ENCODE measurements around the gene BAZ1B.
"Not testable (repeated sequence)": the region's sequence is repeated elsewhere in the genome, so short reads cannot be mapped to it uniquely, and the experiment has no call there.

Gene BAZ1B

DNA sequence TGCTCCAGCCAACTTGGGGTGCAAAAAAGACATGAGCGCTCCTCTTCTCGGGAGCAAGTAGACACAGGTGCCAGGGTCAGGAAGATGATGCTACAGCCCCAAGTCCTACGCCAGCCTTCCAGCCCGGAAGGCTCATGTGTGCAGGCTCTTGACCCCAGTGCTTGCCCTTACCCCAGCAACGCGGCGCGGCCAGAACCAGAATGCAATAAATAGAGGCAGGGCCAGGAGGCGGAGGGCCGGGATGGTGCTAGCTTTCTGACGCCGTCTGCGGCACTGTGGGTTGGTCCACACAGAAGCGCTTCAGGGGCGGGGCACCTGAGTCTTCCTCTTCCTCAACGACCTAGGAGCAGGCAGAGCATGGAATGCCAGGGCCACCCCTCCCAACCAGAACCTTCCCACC, 15.0 kb upstream of the BAZ1B start:
- no peak for DNase-seq

DNA sequence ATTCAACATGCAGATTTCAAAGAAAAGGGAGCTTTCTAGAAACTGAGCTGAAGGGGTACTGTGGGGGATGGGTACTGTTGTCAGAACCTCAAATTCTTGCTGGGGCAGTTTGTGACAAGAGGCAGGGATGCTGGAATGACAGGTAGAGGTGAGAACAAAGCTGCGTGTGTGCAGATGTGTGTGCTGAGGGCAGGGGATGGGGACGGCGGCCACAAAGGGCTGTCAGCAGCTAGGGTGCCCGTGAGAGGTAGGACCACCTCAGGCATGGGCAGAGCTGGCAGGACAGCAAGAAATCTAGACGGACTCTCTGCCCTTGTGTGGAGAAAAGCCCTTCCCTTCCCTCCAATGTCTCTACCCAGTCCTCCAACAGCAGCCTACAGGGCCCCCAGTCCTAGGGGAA, 14.4 kb upstream of the BAZ1B start:
- no peak for DNase-seq

DNA sequence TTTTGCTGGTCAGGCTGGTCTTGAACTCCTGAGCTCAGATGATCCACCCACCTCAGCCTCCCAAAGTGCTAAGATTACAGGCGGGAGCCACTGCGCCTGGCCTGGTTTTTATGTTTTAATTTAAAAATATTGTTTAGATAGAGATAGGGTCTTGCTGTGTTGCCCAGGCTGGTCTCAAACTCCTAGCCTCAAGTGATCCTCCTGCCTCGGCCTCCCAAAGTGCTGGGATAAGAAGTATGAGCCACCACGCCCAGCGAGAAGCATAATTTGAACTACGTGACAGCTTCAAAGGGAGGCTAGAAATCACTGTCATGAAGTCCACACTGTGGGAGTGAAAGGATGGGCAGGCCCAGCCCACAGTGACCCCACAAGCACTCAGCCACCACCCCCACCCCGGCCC, 13.8 kb upstream of the BAZ1B start:
- not testable (repeated sequence) for DNase-seq

DNA sequence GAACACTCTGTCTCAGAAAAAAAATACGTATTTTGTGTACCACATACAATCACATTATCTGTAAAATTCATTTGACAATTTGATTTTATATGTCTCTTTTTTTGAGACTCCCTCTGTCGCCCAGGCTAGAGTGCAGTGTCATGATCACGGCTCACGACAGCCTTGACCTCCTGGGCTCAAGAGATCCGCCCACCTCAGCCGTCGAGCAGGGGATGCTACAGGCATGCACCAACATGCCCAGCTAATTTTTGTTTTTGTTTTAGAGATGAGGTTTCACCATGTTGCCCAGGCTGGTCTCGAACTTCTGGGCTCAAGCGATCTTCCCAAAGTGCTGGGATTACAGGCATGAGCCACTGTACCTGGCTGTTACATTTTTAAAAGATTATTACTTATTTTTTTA, 11.6 kb upstream of the BAZ1B start:
- DNase-seq = no peak

DNA sequence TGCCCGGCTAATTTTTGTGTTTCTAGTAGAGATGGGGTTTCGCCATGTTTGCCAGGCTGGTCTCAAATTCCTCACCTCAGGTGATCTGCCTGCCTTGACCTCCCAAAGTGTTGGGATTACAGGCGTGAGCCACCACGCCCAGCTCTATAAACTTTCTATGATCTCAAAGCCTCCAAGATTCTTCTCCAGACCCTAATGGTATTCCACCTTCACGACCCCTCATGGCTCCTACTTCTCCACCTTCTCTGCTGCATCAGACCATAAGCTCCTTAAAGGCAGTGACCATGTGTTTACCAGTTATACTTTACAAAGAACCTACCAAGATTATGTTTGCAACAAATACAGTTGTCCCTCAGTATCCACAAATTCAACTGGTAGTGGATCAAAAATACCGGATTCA, 10.1 kb upstream of the BAZ1B start:
- DNase-seq = no peak

DNA sequence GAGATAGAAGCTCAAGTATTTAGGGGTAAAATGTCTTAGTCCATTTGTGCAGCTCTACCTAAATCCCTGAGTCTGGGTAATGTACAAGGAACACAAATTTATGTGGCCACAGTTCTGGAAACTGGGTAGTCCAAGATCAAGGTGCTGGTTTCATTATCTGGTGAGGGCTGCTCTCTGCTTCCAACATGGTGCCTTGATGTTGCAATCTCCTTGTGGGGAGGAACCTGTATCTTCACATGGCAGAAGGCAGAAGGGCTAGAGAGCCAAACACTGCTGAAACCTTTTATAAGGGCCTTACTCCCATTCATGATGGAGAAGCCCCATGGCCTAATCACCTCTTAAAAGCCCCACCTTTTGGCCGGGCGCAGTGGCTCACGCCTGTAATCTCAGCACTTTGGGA, 8.7 kb upstream of the BAZ1B start:
- no peak for DNase-seq

DNA sequence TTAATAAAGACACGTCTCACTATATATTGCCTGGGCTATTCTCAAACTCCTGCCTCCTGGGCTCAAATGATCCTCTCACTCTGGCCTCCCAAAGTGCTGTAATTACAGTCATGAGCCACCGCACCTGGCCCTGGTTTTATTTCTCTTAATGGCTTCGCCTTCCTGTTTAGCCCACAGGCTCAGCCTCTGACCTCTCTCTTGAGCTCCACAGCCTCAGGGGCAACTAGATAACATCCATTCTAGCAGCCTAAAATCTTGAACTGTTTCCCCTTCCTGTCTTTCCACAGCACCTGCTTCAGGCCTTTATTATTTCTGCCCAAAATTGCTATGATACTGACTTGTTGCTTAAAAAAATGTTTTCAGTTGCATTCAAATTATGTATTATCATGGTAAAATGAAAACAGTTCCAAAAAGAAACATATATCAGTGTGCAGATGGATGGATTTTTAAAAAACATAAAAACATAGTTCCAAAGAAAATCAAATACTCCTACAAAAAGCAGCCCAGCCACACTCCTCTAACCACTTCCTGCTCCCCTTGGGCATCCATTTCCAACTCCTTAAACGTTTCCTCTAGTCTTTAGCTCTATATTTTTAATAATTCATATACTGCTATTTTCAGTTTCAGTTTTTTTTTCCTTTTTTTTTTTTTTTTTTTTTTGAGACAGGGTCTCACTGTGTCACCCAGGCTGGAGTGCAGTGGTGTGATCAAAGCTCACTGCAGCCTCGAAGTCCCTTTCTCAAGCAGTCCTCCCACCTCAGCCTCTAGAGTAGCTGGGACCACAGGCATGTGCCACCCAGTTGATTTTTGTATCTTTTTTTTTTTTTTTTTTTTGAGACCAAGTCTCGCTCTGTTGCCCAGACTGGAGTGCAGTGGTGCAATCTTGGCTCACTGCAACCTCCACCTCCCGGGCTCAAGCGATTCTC, 5.1 kb upstream of the BAZ1B start:
- no peak for DNase-seq

DNA sequence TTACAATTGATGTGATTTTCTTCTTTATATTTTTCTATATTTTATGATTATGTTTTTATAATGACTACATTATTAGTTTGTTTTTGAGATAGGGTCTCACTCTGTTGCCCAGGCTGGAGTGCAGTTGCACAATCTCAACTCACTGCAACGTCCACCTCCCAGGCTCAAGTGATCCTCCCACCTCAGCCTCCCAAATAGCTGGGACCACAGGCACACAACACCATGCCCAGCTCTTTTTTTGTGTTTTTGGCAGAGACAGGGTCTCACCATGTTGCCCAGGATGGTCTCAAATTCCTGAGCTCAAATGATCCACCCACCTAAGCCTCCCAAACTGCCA, 4.0 kb upstream of the BAZ1B start:
- not testable (repeated sequence) for DNase-seq

DNA sequence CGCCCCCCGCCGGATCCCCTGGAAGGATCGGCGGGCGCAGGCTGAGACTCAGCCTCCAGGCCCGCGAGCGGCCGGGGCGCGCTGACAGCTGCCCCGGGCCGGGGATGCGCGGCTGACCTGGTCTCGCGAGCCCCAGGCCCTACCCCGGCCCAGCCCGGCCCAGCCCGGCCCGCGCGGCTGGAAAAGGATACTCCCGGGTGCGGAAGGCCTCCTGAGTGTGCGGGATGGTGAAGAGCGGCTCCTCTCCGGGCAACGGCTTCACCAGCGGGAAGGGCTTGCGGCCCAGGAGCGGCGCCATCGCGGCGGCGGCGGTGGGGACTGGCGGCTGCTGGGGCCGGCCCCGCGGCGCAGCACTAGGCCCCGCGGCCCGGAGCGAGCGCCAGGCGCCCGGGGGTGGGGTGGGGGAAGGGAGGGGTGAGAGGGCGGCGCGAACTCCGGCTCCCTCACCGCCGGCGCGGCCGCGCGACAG, 423 bp downstream of the BAZ1B start:
- DNase-seq = no peak

DNA sequence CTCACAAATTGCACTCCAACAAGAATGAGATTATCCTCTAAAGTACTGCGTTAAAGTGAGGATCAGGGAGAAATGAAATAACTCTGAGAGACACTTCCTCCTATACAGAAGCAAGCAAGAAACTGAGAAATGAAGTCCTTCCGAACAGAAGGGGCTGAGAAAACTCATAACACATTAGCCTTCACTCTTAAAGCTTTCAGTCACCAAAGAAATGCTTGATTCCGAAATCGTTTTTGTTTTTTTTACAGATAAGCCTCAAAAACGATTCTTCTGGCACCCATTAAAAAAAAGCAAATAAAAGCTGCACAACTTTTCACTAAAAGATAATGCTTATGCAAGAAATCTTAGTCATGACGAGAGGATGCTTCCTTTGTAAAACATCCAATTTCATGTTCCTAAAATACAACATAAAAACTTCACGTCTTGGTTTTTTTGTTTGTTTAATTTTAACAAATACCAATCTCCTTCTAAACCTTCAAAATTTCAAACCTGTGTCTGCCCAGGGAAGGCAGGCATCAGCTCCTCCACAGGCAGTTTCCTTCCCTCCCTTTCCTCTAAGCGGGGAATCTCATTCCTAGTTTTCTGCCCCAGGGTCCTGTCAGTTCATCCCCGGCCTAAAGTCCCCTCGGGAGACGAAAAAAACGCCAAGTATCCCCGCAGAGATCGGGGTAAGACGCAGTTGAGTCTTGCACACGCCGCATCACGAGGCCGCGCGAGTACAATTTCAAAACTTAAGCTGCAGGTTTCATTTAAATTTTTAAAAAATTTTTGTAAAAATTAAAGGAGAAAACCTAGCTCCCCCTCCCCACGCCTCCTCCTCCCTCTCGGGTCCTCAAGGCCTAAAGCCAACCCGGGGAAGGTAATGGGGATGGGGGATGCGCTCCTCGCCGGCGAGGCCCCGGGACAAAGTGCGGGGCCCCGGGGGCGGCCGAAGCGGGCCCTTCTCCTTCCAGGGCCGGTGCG, 1.1 kb downstream of the BAZ1B start:
- no peak for DNase-seq

DNA sequence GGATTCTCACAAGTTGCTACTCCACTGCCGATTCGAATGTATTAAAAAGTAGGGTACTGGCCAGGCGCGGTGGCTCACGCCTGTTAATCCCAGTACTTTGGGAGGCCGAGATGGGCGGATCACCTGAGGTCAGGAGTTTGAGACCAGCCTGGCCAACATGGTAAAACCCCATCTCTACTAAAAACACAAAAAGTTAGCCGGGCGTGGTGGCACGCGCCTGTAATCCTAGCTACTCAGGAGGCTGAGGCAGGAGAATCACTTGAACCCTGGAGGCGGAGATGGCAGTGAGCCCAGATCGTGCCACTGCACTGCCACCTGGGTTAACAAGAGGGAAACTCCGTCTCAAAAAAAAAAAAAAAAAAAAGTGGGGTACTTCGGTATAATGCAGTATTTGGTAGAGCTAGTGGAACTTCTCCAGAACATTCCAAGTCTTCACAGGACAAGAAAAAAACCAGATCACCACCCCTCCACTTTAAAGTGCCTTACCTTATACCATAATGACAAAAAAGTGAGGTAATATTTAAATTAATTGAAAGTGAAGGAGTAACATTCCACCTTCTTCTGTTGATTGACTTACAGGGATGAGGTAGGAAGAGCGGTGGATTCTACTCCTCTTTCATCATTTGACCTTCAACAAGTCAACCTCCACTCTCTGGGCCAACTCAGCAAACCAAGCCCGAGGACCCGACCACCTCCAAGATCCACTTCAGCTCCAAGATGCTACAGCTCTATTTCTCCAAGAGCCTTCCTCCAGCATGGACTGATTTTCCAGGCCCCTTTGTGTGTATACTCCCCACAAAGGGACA, 2.0 kb downstream of the BAZ1B start:
- DNase-seq = no peak

DNA sequence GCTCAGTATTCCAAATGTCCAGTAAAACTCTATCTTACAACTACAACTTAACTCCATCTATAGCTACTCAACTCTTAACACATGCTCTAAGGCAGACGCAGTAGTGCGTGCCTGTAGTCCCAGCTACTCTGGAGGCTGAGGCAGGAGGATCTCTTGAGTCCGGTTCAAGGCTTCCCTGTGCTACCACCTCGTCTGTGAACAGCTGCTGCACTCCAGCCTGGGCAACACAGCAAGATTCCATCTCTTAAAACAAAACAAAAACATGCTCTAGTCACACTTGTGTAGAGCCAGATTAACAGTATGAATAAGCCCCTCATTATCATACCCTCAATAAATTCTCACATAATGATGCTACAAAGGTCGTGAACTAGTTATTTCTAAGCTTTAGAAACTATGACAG, 3.6 kb downstream of the BAZ1B start:
- no peak for DNase-seq

DNA sequence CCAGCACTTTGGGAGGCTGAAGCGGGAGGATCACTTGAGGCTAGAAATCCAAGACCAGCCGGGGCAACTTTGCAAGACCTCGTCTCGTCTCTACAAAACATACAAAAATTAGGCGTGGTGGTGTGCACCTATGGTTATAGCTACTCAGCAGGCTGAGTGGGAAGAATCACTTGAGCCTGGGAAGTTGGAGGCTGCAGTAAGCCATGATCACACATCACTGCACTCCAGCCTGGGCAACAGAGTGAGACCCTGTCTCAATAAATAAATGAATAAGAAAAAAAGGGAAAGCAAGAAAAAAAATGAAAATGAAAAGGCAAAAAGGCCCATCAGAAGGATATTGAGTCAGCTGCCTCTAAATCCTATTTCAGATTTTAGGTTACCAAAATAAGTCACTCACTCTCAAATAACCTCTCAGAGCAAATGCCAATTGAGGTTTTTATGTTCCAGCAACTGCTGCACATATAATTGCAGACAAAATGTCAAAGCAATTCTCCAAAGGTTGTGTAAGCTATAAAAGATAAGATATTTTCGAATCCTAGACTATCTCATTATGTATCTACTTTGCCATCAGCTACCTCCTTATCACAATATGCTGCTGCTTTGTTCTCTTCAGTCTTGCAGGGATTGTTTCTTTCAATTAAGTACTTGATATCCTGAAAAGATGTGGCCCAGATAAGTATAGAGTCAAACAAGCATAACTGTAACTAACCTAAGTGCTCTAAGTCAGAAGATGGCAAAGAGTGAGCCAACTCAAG, 4.7 kb downstream of the BAZ1B start:
- no peak for DNase-seq

DNA sequence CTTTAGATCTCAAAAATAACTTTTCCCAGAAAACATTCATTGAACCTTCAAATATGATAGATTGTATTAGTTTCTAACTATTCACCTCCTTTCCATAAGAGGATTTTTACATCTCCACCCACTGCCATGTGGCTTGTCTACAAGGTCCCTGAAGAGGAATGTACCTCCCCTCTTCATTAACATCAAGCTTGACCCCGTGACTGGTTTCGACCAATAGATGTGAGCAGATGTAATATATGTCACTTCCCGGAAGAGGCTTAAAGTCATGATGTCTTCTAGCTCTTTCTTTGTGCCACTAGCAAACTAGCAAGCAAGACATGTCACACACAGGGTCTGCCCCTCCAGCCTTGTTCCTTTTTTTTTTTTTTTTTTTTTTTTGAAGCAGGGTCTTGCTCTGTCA, 6.9 kb downstream of the BAZ1B start:
- DNase-seq = no peak

DNA sequence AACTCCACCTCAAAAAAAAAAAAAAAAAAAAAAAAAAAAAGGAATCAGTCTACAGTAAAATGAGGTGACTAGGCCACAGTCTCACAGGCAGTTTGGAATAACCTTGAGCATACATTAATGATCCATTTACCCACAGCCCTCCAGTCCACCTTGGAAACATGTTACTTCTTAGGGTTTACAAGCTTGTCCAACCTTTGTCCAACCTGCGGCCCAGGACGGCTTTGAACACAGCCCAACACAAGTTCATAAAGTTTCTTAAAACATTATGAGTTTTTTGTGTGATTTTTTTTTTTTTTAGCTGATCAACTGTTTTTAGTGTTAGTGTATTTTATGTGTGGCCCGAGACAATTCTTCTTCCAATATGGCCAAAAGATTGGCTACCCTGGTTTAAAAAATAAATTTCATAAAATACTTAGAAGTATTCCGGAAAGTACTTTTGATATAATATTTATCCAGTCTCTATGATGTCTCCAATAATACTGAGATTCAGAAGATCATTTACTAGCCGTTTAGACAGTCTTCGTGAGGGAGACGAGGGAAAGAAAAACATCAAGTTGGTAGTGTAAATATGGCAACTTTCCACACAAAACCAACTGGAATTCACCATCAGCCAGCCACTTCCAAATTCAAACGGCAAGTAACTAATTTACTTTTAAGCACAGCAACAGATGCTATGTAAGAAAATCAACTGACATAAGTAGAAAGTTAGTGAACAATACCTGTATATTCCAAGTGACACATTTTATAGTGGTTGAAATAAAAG, 9.9 kb downstream of the BAZ1B start:
- DNase-seq = no peak

DNA sequence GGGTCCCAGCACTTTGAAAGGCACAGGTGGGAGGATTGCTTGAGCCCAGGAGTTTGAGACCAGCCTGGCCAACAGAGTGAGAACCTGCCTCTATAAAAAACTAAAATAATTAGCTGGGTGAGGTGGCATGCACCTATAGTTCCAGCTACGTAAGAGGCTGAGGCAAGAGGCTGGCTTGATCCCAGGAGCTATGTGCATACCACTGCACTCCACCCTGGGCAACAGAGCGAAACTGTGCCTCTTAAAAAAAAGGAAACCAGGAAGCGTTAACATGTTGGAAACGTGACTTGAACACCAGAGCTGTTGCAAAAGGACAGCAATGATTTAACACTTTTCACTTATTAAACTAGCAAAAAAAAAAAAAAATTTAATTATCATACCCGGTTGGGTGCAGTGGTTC, 12.6 kb downstream of the BAZ1B start:
- DNase-seq = no peak

DNA sequence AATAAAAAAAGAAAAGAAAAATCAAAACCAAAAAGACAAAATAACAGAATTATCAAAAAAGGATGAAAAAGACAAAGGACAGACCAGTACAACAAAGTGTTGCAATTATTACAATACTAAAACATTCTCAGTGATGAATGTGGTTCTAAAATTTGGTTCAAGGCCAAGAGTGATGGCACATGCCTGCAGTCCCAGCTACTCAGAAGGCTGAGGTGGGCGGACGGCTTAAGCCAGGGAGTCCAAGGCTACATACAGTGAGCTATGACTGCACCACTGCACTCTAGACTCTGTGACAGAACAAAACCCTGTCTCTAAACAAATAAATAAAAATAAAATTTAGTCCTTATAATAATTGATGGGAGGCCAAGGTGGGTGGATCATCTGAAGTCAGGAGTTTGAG, 14.5 kb downstream of the BAZ1B start:
- no peak for DNase-seq

DNA sequence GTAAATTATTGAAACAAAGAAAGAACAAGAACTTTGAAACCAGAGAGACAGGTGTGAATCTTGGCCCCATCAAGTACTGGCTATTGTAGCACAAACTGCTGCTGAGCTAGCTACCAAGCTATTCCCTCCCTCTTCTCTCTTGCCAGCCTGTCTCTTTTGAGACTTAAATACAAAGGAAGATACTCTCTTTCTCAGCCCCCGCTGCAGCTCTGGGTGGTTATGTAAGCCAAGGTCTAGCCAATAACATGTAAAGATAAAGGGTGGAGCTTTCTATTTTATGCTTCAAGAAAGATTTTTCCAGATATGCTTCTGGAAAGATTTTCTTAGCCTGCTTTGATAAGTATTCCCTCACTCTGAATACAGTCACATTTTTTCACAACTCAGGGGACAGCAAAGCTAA, 17.2 kb downstream of the BAZ1B start:
- no peak for DNase-seq

DNA sequence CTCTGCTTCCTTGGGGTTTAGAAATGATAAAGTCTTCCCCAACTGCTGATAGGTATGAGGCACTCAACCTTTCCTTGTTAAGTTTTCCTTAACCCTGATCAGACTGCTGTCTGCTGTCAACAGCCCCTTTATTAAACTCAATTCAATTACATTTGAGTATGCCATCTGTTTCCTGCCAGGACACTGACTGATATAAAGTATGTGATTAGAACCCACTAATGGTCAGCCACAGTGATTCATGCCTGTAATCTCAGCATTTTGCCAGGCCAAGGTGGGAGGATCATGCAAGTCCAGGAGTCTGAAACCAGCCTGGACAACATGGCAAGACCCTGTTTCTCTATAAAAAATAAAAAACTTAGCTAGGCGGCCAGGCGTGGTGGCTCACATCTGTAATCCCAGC, 18.1 kb downstream of the BAZ1B start:
- no peak for DNase-seq

DNA sequence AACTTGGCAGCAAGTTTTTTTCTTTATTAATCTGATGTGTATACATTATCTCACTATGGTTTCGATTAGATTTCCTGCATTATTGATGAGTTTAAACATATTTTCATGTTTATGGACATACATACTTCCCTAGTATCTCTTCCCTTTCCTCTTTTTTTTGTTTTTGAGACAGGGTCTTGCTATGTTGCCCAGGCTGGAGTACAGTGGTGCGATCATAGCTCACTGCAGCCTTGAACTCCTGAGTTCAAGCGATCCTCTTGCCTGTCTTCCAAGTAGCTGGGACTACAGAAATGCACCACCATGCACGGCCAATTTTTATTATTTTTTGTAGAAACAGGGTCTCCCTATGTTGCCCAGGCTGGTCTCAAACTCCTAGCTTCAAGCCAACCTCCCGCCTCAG, 18.9 kb downstream of the BAZ1B start:
- no peak for DNase-seq

DNA sequence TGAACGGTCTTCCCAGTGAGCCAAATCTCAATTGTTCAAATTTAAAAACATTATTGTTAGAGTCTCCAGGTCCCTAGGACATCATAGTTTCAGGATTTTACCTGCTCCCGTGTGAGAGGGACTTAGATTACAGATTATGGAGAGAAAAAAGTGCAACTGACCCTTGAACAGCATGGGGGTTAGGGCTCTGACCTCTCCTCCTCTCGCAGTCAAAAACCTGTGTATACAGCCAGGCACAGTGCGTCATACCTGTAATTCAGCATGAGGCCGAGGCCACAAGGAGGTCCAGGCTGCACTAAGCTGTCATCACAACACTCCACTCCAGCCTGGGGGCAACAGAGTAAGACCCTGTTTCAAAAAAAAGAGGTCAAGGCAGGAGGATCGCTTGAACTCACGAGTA, 25.5 kb downstream of the BAZ1B start:
- no peak for DNase-seq

DNA sequence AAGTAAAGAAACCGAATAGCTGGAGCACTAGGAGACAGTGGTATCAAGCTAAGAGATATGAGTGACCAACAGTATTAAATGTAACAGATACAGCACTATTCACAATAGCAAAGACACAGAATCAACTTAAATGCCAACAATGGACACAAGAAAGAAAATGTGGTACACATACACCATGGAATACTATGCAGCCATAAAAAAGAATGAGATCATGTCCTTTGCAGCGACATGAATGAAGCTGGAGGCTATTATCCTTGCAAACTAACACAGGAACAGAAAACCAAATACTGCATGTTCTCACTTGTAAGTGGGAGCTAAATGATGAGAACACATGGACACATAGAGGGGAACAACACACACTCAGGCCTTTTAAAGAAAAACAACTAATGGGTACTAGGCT, 26.6 kb downstream of the BAZ1B start:
- not testable (repeated sequence) for DNase-seq
